Measurements from ENCODE around the gene CNTN4. TPM values are rescaled to one million over a fixed set of nuclear protein-coding genes. Genes with fewer than 3 reads are reported as not detected.

The CNTN4 gene
- total RNA-seq, 1 donor from 2014 or later: 0.79 TPM

DNA sequence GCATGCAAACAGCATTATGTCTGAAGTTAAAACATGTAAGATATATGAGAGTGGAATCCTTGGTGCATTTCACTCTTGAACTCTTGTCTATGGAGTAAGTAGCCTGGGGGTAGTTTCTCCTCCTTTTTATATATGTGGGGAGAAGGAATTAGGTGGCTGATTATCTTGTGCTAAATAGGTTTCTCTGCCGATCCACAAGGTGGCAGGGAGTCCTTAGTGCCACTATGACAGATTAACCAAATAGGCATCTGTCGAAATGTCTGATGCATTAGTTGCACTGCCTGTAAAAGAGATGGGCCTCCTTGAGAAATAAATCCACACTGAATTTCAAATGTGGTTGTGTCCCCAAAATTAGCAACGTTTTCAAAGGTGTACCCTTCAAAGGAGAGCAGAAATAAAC, 170.1 kb downstream of the CNTN4 start:
- DNase-seq (ENCODE audit: low read depth) (no peak), FAIRE-seq (no peak)
- no peaks in the 10 kb centered on the region for H3K27me3 ChIP-seq (ENCODE audit: control insufficient read depth, insufficient read depth, low read length)
- TF ChIP-seq, protein P1, sequence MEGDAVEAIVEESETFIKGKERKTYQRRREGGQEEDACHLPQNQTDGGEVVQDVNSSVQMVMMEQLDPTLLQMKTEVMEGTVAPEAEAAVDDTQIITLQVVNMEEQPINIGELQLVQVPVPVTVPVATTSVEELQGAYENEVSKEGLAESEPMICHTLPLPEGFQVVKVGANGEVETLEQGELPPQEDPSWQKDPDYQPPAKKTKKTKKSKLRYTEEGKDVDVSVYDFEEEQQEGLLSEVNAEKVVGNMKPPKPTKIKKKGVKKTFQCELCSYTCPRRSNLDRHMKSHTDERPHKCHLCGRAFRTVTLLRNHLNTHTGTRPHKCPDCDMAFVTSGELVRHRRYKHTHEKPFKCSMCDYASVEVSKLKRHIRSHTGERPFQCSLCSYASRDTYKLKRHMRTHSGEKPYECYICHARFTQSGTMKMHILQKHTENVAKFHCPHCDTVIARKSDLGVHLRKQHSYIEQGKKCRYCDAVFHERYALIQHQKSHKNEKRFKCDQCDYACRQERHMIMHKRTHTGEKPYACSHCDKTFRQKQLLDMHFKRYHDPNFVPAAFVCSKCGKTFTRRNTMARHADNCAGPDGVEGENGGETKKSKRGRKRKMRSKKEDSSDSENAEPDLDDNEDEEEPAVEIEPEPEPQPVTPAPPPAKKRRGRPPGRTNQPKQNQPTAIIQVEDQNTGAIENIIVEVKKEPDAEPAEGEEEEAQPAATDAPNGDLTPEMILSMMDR (IDR thresholded peaks at IDR 0.05; ENCODE audit: insufficient read depth, low read length, severe bottlenecking): no peak
- H3K36me3 ChIP-seq (ENCODE audit: control insufficient read depth, insufficient read depth, low read length): no peaks in the 10 kb centered on the region
- H3K4me3 ChIP-seq (ENCODE audit: low read depth, low read length): no peak overlapping the region

DNA sequence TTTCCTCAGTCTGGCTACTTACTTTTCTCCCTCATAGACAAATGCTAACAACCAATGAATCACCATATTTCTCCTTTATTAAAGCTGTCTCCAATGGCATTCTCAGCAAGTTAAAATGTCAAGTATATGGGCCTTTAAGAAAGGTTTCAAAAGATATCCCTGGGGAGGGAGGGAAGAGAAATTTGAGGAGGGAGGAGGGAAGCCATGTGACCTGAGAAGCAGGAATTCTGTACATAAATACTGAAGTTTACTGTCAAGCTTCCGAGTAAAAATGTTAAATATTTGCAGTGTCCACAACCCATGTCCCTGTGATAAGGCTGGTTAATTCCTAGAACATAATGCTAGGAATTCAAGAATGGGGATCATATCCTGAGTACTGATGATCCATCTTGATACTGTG, 175.9 kb downstream of the CNTN4 start:
- TF ChIP-seq, protein P1 (IDR thresholded peaks at IDR 0.05; ENCODE audit: insufficient read depth, low read length, severe bottlenecking): no peak
- H3K36me3 ChIP-seq (ENCODE audit: control insufficient read depth, insufficient read depth, low read length): no peaks in the 10 kb centered on the region
- no peak for FAIRE-seq
- no peak overlapping the region for H3K4me3 ChIP-seq (ENCODE audit: low read depth, low read length)
- H3K27me3 ChIP-seq (ENCODE audit: control insufficient read depth, insufficient read depth, low read length): no peaks in the 10 kb centered on the region
- no peak for DNase-seq (ENCODE audit: low read depth)

DNA sequence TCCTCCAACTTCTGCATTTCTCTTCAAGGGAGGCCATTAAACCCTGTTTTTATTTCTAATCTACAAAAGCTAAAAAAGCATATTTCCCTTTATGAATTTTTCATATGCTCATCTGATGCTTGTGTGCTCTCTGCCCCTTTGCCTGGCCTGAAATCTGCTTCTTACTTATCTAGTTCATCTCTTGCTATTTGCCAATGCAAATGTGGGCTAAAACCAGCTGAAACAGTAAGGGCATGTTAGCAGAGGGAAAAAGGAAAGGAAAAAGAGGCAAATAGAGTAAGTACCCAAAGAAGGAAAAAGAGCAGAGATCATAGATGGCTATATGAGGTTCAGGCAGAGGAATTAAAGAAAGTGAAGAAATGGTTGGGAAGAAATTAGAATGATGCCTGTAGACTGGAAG, 185.2 kb downstream of the CNTN4 start:
- TF ChIP-seq, protein P1 (IDR thresholded peaks at IDR 0.05; ENCODE audit: insufficient read depth, low read length, severe bottlenecking): no peak
- Histone ChIP-seq H3K36me3 (ENCODE audit: control insufficient read depth, insufficient read depth, low read length) (no peaks in the 10 kb centered on the region), H3K27me3 (ENCODE audit: control insufficient read depth, insufficient read depth, low read length) (no peaks in the 10 kb centered on the region), H3K4me3 (ENCODE audit: low read depth, low read length) (no peak overlapping the region)
- no peak for FAIRE-seq
- DNase-seq (ENCODE audit: low read depth): no peak

DNA sequence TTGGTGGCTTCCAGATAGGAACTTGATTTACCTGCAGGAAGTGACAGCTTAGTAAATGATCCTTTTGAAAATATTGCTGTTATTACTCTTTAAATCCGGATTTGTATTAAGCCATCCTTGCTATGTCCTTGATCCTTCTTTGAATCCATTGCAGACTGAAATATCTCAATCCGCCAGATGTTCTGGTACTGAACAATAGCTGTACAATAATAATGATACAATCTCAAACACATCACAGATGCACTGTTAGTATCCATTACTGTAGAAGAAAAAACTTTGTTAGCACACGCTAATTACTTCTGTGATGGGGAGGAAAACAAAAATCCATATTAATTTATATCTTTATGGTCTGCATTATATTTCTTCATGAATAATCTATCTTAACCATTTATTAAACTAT, 202.3 kb downstream of the CNTN4 start:
- DNase-seq (ENCODE audit: low read depth): no peak
- Histone ChIP-seq H3K4me3 (ENCODE audit: low read depth, low read length) (no peak overlapping the region), H3K36me3 (ENCODE audit: control insufficient read depth, insufficient read depth, low read length) (no peaks in the 10 kb centered on the region), H3K27me3 (ENCODE audit: control insufficient read depth, insufficient read depth, low read length) (no peaks in the 10 kb centered on the region)
- FAIRE-seq: no peak
- TF ChIP-seq, protein P1 (IDR thresholded peaks at IDR 0.05; ENCODE audit: insufficient read depth, low read length, severe bottlenecking): no peak

DNA sequence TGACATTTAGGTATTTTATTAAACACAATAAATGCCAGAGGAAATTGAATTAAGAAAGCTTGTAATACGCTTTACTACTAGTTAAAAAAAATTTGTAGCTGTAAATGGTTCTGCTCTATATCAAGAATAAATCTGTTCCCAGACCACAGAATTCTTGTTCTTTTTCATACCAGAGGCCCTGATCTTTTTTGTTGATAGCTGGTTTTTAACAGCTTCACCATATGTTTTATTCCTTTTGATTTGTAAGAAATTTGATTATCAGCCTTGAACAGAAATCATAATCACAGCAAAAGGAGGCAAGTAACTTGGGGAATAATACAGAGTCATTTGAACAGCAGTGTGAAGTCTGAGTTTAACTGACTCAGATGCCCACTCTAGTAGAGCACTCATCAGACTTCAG, 202.7 kb downstream of the CNTN4 start:
- Histone ChIP-seq H3K27me3 (ENCODE audit: control insufficient read depth, insufficient read depth, low read length) (no peaks in the 10 kb centered on the region), H3K4me3 (ENCODE audit: low read depth, low read length) (no peak overlapping the region), H3K36me3 (ENCODE audit: control insufficient read depth, insufficient read depth, low read length) (no peaks in the 10 kb centered on the region)
- DNase-seq (ENCODE audit: low read depth) (no peak), FAIRE-seq (no peak)
- TF ChIP-seq, protein P1 (IDR thresholded peaks at IDR 0.05; ENCODE audit: insufficient read depth, low read length, severe bottlenecking): no peak

DNA sequence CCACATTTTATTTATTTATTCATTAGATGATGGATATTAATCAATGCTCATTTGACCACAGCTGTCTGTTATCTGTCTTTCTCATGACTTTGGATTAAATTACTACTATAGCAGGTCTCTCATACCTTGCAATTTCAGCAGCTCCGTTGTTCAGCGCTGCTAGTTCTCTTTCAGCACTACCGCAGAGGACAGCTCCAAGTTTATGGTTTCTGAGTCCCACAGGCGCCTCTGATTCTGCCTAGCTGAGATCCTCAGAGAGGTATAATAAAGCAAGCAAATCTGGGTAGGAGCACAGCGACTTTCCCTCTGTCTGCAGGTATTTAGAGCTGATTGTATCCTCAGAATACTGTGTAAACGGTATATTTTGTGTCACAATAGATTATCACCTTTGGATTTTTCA, 204.9 kb downstream of the CNTN4 start:
- no peaks in the 10 kb centered on the region for H3K27me3 ChIP-seq (ENCODE audit: control insufficient read depth, insufficient read depth, low read length)
- no peak for FAIRE-seq
- TF ChIP-seq, protein P1 (IDR thresholded peaks at IDR 0.05; ENCODE audit: insufficient read depth, low read length, severe bottlenecking): no peak
- no peak overlapping the region for H3K4me3 ChIP-seq (ENCODE audit: low read depth, low read length)
- no peak for DNase-seq (ENCODE audit: low read depth)
- no peaks in the 10 kb centered on the region for H3K36me3 ChIP-seq (ENCODE audit: control insufficient read depth, insufficient read depth, low read length)

Measured in bronchial epithelial cell (primary cell).